ENCODE measurements around the gene NF1. TPM values are rescaled to one million over a fixed set of nuclear protein-coding genes. Genes with fewer than 3 reads are reported as not detected.
A peak's percentile ranks its signal among the peaks of the same experiment; 100 is the strongest.

NF1 gene
- total and polyA plus RNA-seq, 2 experiments from 2014 or later, result 8.4 to 45.9 TPM

GRCh38 chr17:31389657-31390381 lies 295.0 kb downstream of the NF1 start:
- Histone ChIP-seq H3K27ac (no peak overlapping the region), H3K36me3 (replicated peaks; ENCODE audit: insufficient read depth, low read depth) (no peaks in the 10 kb centered on the region), H3K9me2 (replicated peaks; ENCODE audit: insufficient read depth) (no peaks in the 10 kb centered on the region), H3K4me1 (ENCODE audit: insufficient read depth) (peaks cover 4% of the 10 kb centered on the region), H3K4me3 (no peak overlapping the region), H3K9me3 (ENCODE audit: low read depth) (no peaks in the 10 kb centered on the region), H4K20me1 (ENCODE audit: insufficient read depth, poor library complexity, severe bottlenecking) (no peaks in the 10 kb centered on the region), H3K4me2 (no peak overlapping the region), H2AFZ (no peak overlapping the region), H3K79me2 (no peaks in the 10 kb centered on the region), H3K27me3 (peaks cover 51% of the 10 kb centered on the region)
- 74% methylated on average over 22 of the region's 22 CpGs for whole genome bisulfite sequencing (ENCODE audit: low lambda C conversion rate, missing lambda C conversion rate)
- DNase-seq (ENCODE audit: low spot score), result no peak
- TF ChIP-seq EZH2phosphoT487 (IDR thresholded peaks at IDR 0.05; ENCODE audit: low read depth, severe bottlenecking, unreplicated experiment) (no peak), CTCF (IDR thresholded peaks at IDR 0.05; ENCODE audit: poor library complexity) (no peak), EZH2 (IDR thresholded peaks at IDR 0.05; ENCODE audit: borderline replicate concordance) (no peak)

GRCh38 chr17:31390426-31390747 lies 295.6 kb downstream of the NF1 start:
- Histone ChIP-seq H3K9me2 (replicated peaks; ENCODE audit: insufficient read depth) (no peaks in the 10 kb centered on the region), H4K20me1 (ENCODE audit: insufficient read depth, poor library complexity, severe bottlenecking) (no peaks in the 10 kb centered on the region), H3K79me2 (no peaks in the 10 kb centered on the region), H3K36me3 (replicated peaks; ENCODE audit: insufficient read depth, low read depth) (no peaks in the 10 kb centered on the region), H3K9me3 (ENCODE audit: low read depth) (no peaks in the 10 kb centered on the region), H3K4me2 (no peak overlapping the region), H3K27me3 (peaks cover 51% of the 10 kb centered on the region), H3K27ac (no peak overlapping the region), H3K4me1 (ENCODE audit: insufficient read depth) (peaks cover 4% of the 10 kb centered on the region), H3K4me3 (no peak overlapping the region), H2AFZ (no peak overlapping the region)
- no peak for DNase-seq (ENCODE audit: low spot score)
- no peak for TF ChIP-seq EZH2phosphoT487 (IDR thresholded peaks at IDR 0.05; ENCODE audit: low read depth, severe bottlenecking, unreplicated experiment)
- TF ChIP-seq EZH2 (IDR thresholded peaks at IDR 0.05; ENCODE audit: borderline replicate concordance), result no peak
- TF ChIP-seq CTCF (IDR thresholded peaks at IDR 0.05; ENCODE audit: poor library complexity), result no peak
- WGBS (ENCODE audit: low lambda C conversion rate, missing lambda C conversion rate), result 77% methylated on average over 8 of the region's 8 CpGs

- Histone ChIP-seq H3K4me3 (peak overlapping the region; percentile 55), H3K27me3 (peaks cover 51% of the 10 kb centered on the region), H3K4me2 (peak overlapping the region; percentile 86), H4K20me1 (ENCODE audit: insufficient read depth, poor library complexity, severe bottlenecking) (no peaks in the 10 kb centered on the region), H3K4me1 (ENCODE audit: insufficient read depth) (peaks cover 4% of the 10 kb centered on the region), H3K9me3 (ENCODE audit: low read depth) (no peaks in the 10 kb centered on the region), H3K79me2 (no peaks in the 10 kb centered on the region), H3K36me3 (replicated peaks; ENCODE audit: insufficient read depth, low read depth) (no peaks in the 10 kb centered on the region), H3K9me2 (replicated peaks; ENCODE audit: insufficient read depth) (no peaks in the 10 kb centered on the region), H3K27ac (no peak overlapping the region), H2AFZ (no peak overlapping the region)
- WGBS (ENCODE audit: low lambda C conversion rate, missing lambda C conversion rate), result 27% methylated on average over 39 of the region's 56 CpGs
- no peak for TF ChIP-seq EZH2phosphoT487 (IDR thresholded peaks at IDR 0.05; ENCODE audit: low read depth, severe bottlenecking, unreplicated experiment)
- no peak for TF ChIP-seq EZH2 (IDR thresholded peaks at IDR 0.05; ENCODE audit: borderline replicate concordance)
- no peak for TF ChIP-seq CTCF (IDR thresholded peaks at IDR 0.05; ENCODE audit: poor library complexity)
- DNase-seq (ENCODE audit: low spot score), result no peak
These were observed 296.1 kb downstream of the NF1 start for GRCh38 chr17:31390748-31391495.
